ENCODE measurements around the gene TRAF2. TPM values are rescaled to one million over a fixed set of nuclear protein-coding genes. Genes with fewer than 3 reads are reported as not detected.

TRAF2 gene
- total RNA-seq, 1 experiment from 2014 or later = 20.9 TPM

DNA sequence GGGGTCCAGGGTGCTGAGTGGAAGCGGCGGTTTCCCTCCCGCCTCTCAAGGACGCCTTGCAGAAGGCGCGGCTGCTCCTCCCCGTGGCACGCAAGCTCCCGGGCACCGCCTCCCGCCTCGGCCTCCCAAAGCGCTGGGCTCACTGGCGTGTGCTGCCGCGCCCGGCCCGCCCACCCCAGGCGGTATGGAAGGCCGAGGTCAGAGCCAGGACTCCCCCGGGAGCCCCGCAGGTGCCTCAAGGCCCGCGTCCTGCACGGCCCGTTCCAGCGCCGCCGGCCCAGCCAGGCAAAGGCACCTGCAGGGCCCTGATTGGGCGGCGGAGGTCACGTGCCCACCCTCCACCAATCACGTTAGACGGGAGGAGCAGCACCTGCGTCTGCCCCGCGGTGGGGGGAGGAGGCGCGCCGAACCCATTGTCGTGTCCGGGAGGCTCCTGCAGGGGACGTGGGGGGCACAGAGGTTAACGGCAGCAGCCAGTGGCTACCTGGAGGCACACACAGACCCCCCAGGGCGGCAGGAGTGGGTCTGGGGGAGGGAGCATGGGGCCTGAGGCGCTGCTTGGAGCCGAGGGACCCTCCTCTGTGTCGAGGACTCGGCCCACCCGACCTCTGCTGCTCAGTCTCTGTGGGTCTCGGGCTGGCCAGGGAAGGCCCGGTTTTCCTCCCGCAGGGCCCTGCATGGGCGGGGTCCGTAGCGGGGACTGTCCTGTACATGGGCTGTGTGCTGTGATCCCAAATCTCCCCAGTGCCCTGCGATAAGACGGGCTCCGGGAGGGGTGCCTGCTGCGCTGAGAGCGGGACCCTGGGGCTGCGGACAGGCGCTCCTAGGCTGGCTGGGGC is 63.7 kb downstream of the TRAF2 start:
- peak; percentile 95 for DNase-seq (ENCODE audit: low spot score)

DNA sequence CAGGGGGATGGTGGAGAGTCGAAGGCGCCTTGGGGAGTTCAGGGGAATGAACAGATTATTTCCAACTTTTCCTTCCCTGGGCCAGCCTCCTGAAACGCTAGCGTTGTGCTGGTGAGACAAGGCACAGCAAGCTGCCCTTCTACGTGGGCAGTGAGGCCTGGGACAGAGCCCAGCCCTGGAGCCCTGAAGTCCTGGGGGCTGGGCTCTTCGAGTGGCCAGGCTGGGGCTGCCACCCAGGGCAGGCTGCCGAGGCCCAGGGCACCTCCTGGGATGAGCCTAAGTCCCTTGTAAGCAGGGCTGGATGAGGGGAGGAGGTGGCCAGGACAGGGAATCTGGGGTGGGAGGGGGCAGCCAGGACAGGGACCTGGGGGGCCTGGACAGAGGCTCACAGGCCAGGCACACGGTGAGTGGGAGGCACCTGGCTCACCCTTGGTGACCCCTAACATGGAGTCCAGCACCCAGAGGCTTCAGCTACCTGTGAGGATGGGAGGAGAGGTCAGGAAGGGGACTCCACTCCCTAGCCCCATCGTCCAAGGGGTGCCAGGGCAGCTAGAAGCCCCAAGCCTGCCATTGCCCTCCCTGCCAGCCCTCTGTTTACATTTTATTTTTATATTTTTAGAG is 64.5 kb downstream of the TRAF2 start:
- peak; percentile 28 for DNase-seq (ENCODE audit: low spot score)

DNA sequence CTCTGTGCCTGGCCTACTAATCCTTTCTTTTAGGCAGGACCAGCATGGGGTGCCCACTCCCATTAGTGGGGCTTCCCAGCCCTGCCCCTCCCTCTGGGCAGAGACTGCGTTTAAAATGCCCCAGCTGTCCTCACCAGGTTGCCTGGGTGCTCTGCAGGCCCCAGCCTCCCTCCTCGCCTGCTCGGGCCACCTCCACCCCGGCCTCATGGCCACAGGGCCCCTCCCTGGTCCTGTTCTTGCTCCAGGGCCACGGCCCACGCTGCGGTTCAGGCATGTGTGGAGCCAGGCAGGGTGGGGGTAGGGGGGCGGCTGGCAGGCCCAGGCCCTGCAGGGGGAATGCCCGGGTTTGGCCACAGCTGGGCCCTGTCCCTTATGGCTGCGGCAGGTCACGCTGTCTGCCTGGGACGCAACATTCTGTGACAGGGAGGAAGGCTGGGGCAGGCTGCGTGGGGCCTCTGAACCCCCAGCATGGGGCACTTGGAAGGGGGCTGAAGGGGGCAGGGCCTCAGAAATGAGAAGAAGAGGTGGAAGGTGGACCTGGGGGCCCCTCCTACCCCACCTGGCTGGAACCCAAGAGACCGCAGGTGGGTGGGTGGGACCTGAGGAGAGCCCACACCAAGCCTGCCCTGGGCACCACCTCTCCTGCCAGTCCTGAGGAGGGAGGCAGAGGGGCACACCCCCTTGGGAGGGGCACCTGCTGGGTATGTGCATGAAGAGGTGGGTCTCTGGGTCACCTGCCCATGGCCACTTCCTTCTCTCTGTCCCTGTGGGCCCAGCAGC is 65.4 kb downstream of the TRAF2 start, which contains the start of gene LCN12:
Gene LCN12 (plus strand): TSS at position 733 of the 780 bp plus-strand sequence. CDS start 55 bp downstream, outside the sequence.
- no peak for DNase-seq (ENCODE audit: low spot score)

DNA sequence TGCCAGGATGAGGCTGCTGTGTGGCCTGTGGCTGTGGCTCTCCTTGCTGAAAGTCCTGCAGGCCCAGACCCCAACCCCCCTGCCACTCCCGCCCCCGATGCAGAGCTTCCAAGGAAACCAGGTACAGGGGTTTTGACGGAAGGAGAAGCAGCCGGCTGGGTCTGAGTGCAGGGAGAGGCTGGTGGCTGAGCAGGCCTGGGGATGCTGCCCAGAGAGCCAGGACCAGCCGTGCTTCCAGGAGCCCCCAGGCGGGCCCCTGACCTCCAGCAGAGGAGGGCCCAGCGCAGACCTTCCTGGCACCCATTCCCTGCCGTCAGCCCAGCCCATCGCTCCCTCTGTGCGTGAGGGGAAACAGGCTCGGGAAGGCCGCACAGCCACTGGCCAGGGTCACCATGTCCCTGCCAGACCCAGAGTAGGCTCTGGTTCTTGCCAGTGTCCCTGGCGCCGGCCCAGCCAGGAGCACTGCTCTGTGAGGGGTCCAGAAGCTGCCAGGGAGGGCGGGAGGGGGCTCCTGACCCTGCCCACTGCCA is 66.1 kb downstream of the TRAF2 start:
- no peak for DNase-seq (ENCODE audit: low spot score)

DNA sequence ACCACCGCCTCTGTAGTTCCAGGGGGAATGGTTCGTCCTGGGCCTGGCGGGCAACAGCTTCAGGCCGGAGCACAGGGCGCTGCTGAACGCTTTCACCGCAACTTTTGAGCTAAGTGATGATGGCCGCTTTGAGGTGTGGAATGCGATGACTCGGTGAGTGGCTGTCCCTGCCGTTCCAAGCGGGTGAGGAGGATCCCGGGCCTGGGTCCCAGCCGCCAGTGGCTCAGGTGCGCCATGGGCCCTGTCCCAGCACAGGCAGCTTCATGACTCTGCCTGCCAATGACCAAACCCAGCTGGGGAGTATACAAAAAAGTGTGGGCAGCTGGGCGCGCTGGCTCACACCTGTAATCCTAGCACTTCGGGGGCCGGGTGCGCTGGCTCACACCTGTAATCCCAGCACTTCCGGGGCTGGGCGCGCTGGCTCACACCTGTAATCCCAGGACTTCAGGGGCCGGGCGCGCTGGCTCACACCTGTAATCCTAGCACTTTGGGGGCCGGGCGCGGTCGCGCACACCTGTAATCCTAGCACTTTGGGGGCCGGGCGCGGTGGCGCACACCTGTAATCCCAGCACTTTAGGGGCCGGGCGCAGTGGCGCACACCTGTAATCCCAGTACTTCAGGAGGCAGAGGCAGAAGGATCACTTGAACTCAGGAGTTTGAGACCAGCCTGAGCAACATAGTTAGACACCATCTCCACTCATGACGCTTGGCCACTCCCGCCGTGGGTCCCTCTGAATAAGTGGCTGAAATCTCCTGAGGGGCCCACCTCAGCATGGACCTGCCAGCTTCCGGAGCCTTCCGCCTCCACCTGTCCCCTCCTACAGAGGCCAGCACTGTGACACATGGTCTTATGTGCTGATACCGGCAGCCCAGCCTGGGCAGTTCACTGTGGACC is 66.8 kb downstream of the TRAF2 start:
- DNase-seq (ENCODE audit: low spot score) = no peak

DNA sequence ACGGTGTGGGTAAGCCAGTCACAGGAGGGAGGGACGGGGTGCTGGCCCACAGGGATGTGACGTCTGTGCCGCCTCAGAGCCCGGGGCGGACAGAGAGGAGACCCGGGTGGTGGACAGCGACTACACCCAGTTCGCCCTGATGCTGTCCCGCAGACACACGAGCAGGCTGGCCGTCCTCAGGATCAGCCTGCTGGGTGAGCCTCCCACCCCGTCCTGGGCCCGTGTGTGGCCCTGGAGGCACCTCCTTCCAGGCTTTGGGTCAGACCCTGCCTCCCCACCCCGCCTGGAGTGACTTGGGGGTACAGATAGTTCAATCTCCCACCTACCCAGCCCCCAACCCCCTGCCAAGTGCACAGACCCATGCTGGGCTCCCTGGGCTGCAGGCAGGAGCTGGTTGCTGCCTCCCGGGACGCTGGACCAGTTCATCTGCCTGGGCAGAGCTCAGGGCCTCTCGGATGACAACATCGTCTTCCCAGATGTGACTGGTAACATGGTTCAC is 67.5 kb downstream of the TRAF2 start:
- no peak for DNase-seq (ENCODE audit: low spot score)

DNA sequence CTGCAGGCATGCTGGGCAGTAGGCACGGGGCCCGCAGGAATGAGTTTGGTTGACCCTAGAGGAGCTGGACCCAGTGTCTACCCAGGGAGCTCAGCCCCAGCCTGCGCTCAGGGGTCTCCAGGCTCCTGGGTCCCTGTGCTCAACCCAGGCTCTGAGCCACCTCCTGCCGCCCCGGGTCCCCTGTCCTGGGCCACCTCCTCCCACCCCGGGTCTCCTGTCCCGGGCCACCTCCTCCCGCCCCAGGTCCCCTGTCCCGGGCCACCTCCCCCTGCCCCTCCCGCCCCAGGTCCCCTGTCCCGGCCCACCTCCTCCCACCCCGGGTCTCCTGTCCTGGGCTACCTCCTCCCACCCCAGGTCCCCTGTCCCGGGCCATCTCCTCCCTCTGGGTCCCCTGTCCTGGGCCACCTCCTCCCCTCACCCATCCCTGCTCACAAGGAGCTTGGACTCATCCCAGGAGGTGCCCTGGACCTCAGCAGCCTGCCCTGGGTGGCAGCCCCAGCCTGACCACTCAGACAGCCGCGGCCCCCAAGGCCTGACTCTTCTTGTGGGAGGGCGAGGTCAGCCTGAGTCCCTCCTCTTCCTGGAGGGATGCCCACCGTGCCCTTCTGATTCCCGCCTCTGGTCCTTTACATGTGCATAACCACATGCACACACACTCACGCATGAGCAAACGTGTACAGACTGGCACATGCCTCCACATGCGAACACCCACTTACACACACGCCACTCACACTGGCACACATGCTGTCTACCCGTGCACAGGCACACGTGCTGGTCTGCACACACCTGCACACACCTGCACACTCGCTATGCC is 68.2 kb downstream of the TRAF2 start:
- no peak for DNase-seq (ENCODE audit: low spot score)

DNA sequence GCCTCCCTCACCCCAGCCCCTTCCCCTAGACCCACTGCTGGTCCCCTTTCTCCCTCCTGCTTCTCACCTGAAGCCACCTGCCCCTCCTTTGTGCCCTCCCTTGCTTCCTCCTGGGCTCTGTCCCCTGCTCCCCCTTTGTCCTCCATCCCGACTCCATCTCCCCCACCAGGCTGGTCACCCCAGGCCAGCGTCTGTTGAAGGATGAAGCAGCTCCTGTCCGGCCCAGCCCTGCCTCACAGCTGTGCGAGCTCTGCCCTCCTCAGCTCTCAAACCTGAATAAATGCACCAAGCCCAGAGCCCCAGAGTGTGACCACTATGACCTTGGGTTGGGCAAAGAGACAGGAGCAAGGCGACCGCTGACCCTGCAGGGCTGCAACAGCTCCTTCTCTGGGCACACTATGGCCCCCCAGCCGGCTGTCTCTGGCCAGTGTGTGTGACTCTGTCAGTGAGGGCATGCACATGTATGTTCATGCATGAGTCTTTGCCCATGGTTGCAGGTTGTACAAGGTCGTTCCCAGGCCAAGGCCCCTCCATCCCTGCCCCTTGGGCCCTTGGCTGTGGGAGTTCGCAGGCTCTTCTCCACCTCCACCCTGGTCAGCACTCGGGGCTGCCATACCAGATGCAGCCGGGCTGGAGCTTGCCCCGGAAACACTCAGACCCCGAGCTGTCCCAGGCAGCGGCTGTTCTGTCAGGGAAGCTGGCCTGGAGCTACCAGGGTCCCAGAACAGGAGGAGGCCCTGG is 69.1 kb downstream of the TRAF2 start:
- no peak for DNase-seq (ENCODE audit: low spot score)

DNA sequence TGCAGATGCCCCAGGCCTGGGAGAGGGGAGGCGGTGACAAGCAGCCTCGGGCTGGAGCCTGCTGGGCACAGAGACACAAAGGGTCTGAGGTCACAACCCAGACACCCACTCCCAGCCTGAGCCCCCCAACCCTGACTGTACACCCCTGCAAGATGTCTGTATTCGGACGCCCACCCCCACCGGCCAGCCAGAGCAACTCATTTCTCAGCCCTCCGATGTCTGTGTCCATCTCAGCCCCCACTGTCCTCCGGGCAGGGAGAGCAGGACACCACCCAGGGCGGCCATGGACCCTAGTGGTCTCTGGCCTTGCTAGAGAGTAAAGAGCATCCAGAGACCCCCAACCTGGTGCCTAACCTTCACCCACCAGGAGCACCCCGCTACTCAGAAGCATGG is 69.6 kb downstream of the TRAF2 start:
- no peak for DNase-seq (ENCODE audit: low spot score)

DNA sequence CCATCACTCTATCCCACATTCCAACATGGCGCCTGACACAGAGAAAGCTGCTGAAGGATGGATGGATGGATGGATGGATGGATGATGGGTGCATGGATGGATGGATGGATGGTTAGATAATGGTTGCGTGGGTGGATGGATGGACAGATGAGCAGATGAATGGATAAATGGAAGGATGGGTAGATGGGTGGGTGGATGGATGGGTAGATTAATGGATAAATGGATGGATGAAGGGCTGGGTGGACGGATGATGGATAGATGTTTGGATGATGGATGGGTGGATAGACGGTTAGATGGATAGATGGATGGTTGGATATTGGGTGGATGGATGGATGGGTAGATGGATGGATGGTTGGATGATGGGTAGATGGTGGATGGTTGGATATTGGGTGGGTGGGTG is 70.3 kb downstream of the TRAF2 start:
- no peak for DNase-seq (ENCODE audit: low spot score)

DNA sequence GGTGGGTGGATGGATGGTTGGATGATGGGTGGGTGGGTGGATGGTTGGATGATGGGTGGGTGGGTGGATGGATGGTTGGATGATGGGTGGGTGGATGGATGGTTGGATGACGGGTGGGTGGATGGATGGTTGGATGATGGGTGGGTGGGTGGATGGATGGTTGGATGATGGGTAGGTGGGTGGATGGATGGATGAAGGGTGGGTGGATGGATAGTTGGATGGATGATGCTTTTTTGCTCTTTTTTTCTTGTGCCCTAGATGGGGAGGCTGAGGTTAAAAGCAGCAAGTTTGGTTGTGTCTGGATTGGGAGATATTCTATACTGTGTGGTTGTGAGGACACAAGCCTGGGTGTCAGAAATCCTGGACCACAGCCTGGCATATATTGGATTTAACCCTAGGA is 71.1 kb downstream of the TRAF2 start:
- DNase-seq (ENCODE audit: low spot score) = no peak

DNA sequence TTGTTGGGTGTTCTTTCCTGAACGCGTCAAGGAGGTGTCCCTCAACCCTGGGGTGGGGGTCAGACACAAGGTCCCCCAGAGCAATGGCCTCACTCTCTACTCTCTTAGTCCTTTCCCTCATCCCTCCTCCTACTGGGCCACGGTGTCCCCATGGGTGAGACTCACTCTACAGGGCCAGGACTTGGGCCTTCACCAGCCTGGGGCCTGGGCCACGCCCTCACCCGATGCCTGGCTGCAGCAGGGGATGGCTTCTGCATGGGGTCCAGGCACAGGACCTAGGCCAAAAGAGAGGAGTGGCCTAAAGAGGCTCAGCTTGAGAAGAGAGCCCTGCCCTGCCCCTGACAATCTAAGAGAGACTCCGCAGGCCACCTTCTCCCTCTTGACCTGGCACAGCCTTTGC is 71.6 kb downstream of the TRAF2 start:
- no peak for DNase-seq (ENCODE audit: low spot score)

DNA sequence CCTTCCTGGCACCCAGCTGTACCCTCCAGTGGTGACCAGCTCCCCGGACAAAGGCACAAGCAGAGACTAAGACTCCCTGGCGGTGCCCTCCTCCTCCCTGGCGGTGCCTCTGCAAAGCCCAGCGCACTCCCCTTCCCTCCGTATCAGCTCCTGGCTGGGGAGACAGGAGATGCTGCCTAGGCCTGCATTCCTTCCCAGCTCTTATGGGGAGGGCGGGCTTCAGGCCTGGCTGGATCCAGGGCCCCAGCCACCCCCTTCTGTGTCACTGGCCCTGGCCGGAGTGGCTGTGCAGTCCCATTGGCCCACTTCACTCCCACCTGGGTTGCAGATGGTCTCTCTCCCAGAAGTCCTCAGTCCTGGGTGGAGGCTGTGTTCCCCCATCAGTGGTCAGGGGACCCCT is 72.2 kb downstream of the TRAF2 start:
- no peak for DNase-seq (ENCODE audit: low spot score)

DNA sequence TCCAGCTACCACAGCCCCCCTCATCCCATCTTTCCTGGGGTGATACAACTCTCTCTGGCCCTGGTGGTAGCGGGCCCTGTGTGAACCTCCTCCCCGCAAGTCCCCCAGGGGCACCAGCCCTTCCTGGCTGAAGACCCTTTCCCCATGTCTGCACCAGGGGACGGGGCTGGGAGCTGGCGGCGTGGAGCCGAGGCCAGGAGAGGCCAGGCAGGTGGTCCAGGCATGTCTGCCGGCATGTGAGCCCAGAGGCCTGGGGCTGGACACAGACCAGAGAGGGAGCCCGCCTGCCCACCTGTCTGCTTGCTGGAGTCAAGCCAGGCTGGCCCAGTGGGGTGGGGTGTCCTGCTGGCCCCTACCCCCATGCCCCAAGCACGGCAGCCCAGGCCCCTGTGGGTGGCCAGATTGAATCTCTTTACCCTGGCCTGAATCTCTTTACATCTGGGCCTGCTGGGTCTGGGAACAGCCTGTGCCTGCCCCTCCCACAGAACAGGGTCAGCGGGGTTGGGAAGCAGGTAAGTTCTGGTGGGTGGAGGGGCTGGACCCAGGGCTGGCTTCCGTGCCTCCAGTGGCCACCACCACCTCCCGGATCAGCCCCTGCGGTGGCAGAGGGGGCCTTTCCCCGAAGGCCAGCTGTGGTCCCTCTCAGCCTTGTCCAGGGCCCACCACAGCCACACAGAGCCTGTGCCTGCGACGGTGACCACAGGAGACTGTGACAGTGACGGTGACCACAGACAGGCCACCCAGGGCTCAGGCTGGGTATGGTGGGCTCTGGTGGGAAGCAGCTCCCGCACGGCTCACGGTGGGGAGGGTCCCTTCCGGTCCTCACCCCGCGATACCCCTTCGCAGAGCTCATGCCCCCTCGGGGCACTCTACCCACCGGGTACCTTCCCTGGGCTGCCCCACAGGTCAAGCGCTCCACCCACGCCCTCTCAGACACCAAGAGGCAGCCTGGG is 72.9 kb downstream of the TRAF2 start:
- no peak for DNase-seq (ENCODE audit: low spot score)

DNA sequence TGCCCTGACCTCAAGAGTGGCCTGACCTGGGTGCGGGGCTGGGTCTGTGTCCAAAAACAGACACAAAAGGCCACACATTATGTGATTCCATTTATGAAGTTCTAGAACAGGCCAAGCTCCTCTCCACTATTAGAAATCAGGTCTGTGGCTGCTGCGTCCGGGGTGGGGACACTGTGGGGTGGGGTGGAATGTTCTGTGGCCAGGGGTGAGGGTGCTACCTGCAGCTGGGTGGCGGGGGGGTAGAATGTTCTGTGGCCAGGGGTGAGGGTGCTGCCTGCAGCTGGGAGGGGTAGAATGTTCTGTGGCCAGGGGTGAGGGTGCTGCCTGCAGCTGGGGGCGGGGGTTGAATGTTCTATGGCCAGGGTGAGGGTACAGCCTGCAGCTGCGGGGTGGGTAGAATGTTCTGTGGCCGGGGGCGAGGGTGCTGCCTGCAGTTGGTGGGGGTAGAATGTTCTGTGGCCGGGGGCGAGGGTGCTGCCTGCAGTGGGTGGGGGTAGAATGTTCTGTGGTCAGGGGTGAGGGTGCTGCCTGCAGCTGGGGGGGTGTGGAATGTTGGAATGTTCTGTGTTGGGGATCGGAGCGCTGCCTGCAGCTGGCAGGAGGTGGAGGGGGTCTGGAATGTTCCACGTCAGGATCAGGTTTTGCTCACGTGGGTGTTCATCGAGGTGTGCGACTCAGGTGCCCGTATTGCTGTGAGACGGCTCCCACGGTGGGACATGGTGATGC is 74.1 kb downstream of the TRAF2 start:
- no peak for DNase-seq (ENCODE audit: low spot score)

DNA sequence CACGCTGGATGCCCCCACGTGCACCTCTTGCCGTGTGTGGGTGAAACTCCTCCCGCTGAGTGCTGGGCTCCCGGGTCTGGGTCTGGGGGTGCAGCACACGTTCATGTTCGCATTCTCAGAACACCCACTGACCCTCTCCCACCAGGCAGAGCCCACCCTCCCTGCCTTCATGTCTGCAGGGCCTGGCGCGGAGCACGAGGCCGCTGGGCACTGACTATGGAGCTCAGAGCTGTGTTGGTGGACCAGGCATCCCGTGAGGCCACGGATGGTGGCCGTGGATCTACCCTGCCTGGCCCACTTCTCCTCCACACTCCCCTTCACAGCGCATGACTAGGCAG is 74.6 kb downstream of the TRAF2 start:
- DNase-seq (ENCODE audit: low spot score) = no peak

DNA sequence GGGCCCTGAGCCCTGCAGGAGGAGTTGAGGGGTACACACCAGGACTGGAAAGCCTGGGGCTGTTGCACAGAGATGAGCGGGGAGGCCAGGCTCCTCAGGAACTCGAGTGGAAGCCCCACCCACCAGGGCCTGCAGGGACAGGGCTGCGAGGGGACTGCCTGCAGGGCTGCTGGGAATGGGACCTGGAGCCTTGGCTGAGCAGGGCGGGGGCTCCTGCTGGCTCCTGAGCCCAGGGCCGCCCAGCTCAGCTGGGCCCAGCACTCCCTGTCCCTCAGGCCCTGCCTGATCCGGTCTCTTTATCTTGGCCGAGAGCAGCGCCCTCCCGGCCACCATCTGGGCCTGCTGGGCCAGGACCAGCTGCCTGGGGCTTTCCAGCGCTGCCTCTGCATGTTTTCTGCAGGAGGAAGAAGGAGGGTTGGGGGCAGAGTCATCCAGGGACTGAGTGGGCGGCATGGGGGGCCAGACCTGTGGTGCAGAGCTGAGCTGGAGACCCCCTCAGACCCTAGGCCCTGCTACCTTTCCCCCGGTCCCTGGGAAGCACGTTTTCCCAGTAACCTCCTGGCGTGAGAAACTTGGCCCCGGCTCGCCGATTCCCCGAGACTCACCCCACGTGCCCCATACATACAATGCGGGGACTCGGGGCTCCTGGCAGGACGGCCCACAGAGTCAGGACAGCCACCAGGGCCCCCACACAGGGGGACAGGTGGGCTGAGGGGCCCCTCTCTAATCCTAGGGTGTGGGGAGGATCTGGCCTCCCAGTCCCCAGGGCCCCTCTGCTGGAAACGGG is 75.2 kb downstream of the TRAF2 start:
- DNase-seq (ENCODE audit: low spot score) = no peak

Measured in A172 (cell line).